ENCODE results near the gene SMC3.

Gene SMC3

GRCh38 chr10:110642204-110643034 lies 74.9 kb downstream of the SMC3 start:
- Histone ChIP-seq H3K4me1 (ENCODE audit: insufficient read depth, low read length) (peaks cover 34% of the 10 kb centered on the region), H3K27me3 (ENCODE audit: insufficient read depth, low read length) (peaks cover 62% of the 10 kb centered on the region)
- 17% methylated on average over 14 of the region's 14 CpGs for WGBS

GRCh38 chr10:110643035-110643652 lies 75.6 kb downstream of the SMC3 start:
- H3K27ac ChIP-seq (ENCODE audit: low read depth, low read length) = no peak overlapping the region
- no peak overlapping the region for H3K9ac ChIP-seq (ENCODE audit: low read depth, low read length)
- H3K9me3 ChIP-seq (ENCODE audit: insufficient read depth, low read depth, low read length) = no peaks in the 10 kb centered on the region
- under 1% methylated on average over 40 of the region's 40 CpGs for WGBS
- H3K27me3 ChIP-seq (ENCODE audit: insufficient read depth, low read length) = peaks cover 67% of the 10 kb centered on the region
- peak overlapping the region; percentile 60 for H3K4me3 ChIP-seq (ENCODE audit: low read length)
- no peaks in the 10 kb centered on the region for H3K36me3 ChIP-seq (ENCODE audit: insufficient read depth, low read length)
- H3K4me1 ChIP-seq (ENCODE audit: insufficient read depth, low read length) = peaks cover 32% of the 10 kb centered on the region

More at GRCh38 chr10:110642204-110643034, 74.9 kb downstream of the SMC3 start:
- Histone ChIP-seq H3K9ac (ENCODE audit: low read depth, low read length) (no peak overlapping the region), H3K27ac (ENCODE audit: low read depth, low read length) (no peak overlapping the region), H3K9me3 (ENCODE audit: insufficient read depth, low read depth, low read length) (no peaks in the 10 kb centered on the region), H3K4me3 (ENCODE audit: low read length) (peak overlapping the region; percentile 60), H3K36me3 (ENCODE audit: insufficient read depth, low read length) (no peaks in the 10 kb centered on the region)

- Histone ChIP-seq H3K27me3 (ENCODE audit: insufficient read depth, low read length) (peaks cover 71% of the 10 kb centered on the region), H3K4me3 (ENCODE audit: low read length) (peak within 1 kb of the TSS; percentile 60), H3K4me1 (ENCODE audit: insufficient read depth, low read length) (peaks cover 34% of the 10 kb centered on the region), H3K9ac (ENCODE audit: low read depth, low read length) (no peak within 1 kb of the TSS; the same call in 1 of the 2 replicates), H3K9me3 (ENCODE audit: insufficient read depth, low read depth, low read length) (no peaks in the 10 kb centered on the region), H3K27ac (ENCODE audit: low read depth, low read length) (no peak within 1 kb of the TSS), H3K36me3 (ENCODE audit: insufficient read depth, low read length) (no peaks in the 10 kb centered on the region)
- under 1% methylated on average over 106 of the region's 106 CpGs for WGBS
Measured at GRCh38 chr10:110643653-110644597, 76.4 kb downstream of the SMC3 start, which contains the start of gene RBM20. Gene RBM20 (plus strand): TSS chr10:110644336. CDS start chr10:110644455, 119 bp downstream.

GRCh38 chr10:110644598-110645462 lies 77.3 kb downstream of the SMC3 start:
- H3K4me3 ChIP-seq (ENCODE audit: low read length) = peak overlapping the region; percentile 60
- WGBS = 15% methylated on average over 28 of the region's 31 CpGs
- H3K9me3 ChIP-seq (ENCODE audit: insufficient read depth, low read depth, low read length) = no peaks in the 10 kb centered on the region
- peaks cover 40% of the 10 kb centered on the region for H3K4me1 ChIP-seq (ENCODE audit: insufficient read depth, low read length)
- no peak overlapping the region for H3K9ac ChIP-seq (ENCODE audit: low read depth, low read length)
- no peak overlapping the region for H3K27ac ChIP-seq (ENCODE audit: low read depth, low read length)
- peaks cover 73% of the 10 kb centered on the region for H3K27me3 ChIP-seq (ENCODE audit: insufficient read depth, low read length)
- H3K36me3 ChIP-seq (ENCODE audit: insufficient read depth, low read length) = no peaks in the 10 kb centered on the region

- no peak overlapping the region for H3K4me3 ChIP-seq (ENCODE audit: low read length)
- H3K36me3 ChIP-seq (ENCODE audit: insufficient read depth, low read length) = no peaks in the 10 kb centered on the region
Measured at GRCh38 chr10:110646417-110647135, 79.1 kb downstream of the SMC3 start.

GRCh38 chr10:110647136-110647430 lies 79.6 kb downstream of the SMC3 start:
- H3K27me3 ChIP-seq (ENCODE audit: insufficient read depth, low read length) = peaks cover 65% of the 10 kb centered on the region
- H3K4me3 ChIP-seq (ENCODE audit: low read length) = no peak overlapping the region
- no peaks in the 10 kb centered on the region for H3K9me3 ChIP-seq (ENCODE audit: insufficient read depth, low read depth, low read length)
- peaks cover 22% of the 10 kb centered on the region for H3K4me1 ChIP-seq (ENCODE audit: insufficient read depth, low read length)
- no peak overlapping the region for H3K9ac ChIP-seq (ENCODE audit: low read depth, low read length)
- H3K36me3 ChIP-seq (ENCODE audit: insufficient read depth, low read length) = no peaks in the 10 kb centered on the region
- H3K27ac ChIP-seq (ENCODE audit: low read depth, low read length) = no peak overlapping the region
- WGBS = no CpG with 5 or more reads among the region's 3 CpGs

More at GRCh38 chr10:110646417-110647135, 79.1 kb downstream of the SMC3 start:
- Histone ChIP-seq H3K9ac (ENCODE audit: low read depth, low read length) (no peak overlapping the region), H3K9me3 (ENCODE audit: insufficient read depth, low read depth, low read length) (no peaks in the 10 kb centered on the region), H3K27ac (ENCODE audit: low read depth, low read length) (no peak overlapping the region), H3K4me1 (ENCODE audit: insufficient read depth, low read length) (peaks cover 27% of the 10 kb centered on the region), H3K27me3 (ENCODE audit: insufficient read depth, low read length) (peaks cover 70% of the 10 kb centered on the region)
- WGBS = 80% methylated on average over 10 of the region's 13 CpGs

GRCh38 chr10:110648692-110649346 lies 81.3 kb downstream of the SMC3 start:
- H3K36me3 ChIP-seq (ENCODE audit: insufficient read depth, low read length) = no peaks in the 10 kb centered on the region
- H3K9ac ChIP-seq (ENCODE audit: low read depth, low read length) = no peak overlapping the region
- no peaks in the 10 kb centered on the region for H3K9me3 ChIP-seq (ENCODE audit: insufficient read depth, low read depth, low read length)
- H3K4me3 ChIP-seq (ENCODE audit: low read length) = no peak overlapping the region
- WGBS = 97% methylated on average over 2 of the region's 3 CpGs
- H3K4me1 ChIP-seq (ENCODE audit: insufficient read depth, low read length) = peaks cover 14% of the 10 kb centered on the region; the same call in 1 of the 2 replicates
- H3K27me3 ChIP-seq (ENCODE audit: insufficient read depth, low read length) = peaks cover 47% of the 10 kb centered on the region
- H3K27ac ChIP-seq (ENCODE audit: low read depth, low read length) = no peak overlapping the region

GRCh38 chr10:110649347-110650264 lies 82.1 kb downstream of the SMC3 start:
- 62% methylated on average over 4 of the region's 6 CpGs for WGBS
- H3K4me3 ChIP-seq (ENCODE audit: low read length) = no peak overlapping the region
- H3K9me3 ChIP-seq (ENCODE audit: insufficient read depth, low read depth, low read length) = no peaks in the 10 kb centered on the region
- H3K36me3 ChIP-seq (ENCODE audit: insufficient read depth, low read length) = no peaks in the 10 kb centered on the region
- H3K27me3 ChIP-seq (ENCODE audit: insufficient read depth, low read length) = peaks cover 39% of the 10 kb centered on the region
- peaks cover 14% of the 10 kb centered on the region; the same call in 1 of the 2 replicates for H3K4me1 ChIP-seq (ENCODE audit: insufficient read depth, low read length)
- no peak overlapping the region for H3K27ac ChIP-seq (ENCODE audit: low read depth, low read length)
- H3K9ac ChIP-seq (ENCODE audit: low read depth, low read length) = no peak overlapping the region

GRCh38 chr10:110650265-110650668 lies 82.8 kb downstream of the SMC3 start:
- H3K9ac ChIP-seq (ENCODE audit: low read depth, low read length) = no peak overlapping the region
- H3K27me3 ChIP-seq (ENCODE audit: insufficient read depth, low read length) = peaks cover 33% of the 10 kb centered on the region
- WGBS = 94% methylated on average over 1 of the region's 1 CpG
- no peak overlapping the region for H3K4me3 ChIP-seq (ENCODE audit: low read length)
- no peaks in the 10 kb centered on the region for H3K36me3 ChIP-seq (ENCODE audit: insufficient read depth, low read length)
- no peak overlapping the region for H3K27ac ChIP-seq (ENCODE audit: low read depth, low read length)
- peaks cover 9% of the 10 kb centered on the region; the same call in 1 of the 2 replicates for H3K4me1 ChIP-seq (ENCODE audit: insufficient read depth, low read length)
- H3K9me3 ChIP-seq (ENCODE audit: insufficient read depth, low read depth, low read length) = no peaks in the 10 kb centered on the region
